ENCODE measurements around the gene ZNF784.

Gene ZNF784

GRCh38 chr19:55624109-55625003, at the start of gene ZNF784:
Gene ZNF784 (minus strand): TSS chr19:55624566. CDS start chr19:55624561, 5 bp downstream.
- peak within 1 kb of the TSS; percentile 60 for H3K27ac ChIP-seq (ENCODE audit: poor library complexity, severe bottlenecking)
- no peaks in the 10 kb centered on the region for H3K9me3 ChIP-seq (ENCODE audit: severe bottlenecking)
- H3K4me3 ChIP-seq (ENCODE audit: severe bottlenecking): peak within 1 kb of the TSS; percentile 41
- H3K27me3 ChIP-seq (ENCODE audit: insufficient read depth, poor library complexity, severe bottlenecking): no peaks in the 10 kb centered on the region
- no peaks in the 10 kb centered on the region for H3K36me3 ChIP-seq (ENCODE audit: low read depth)
- peak; percentile 68 for ATAC-seq (ENCODE audit: low read depth)
- no peak for TF ChIP-seq CTCF (IDR thresholded peaks at IDR 0.05; ENCODE audit: poor library complexity, severe bottlenecking)
- peaks cover 4% of the 10 kb centered on the region for H3K4me1 ChIP-seq (ENCODE audit: insufficient read depth, poor library complexity, severe bottlenecking)
- DNase-seq (ENCODE audit: low spot score): peak; percentile 87

GRCh38 chr19:55673889-55674288, 49.5 kb upstream of the ZNF784 start:
- H3K36me3 ChIP-seq (ENCODE audit: low read depth): peaks cover 77% of the 10 kb centered on the region
- H3K27ac ChIP-seq (ENCODE audit: poor library complexity, severe bottlenecking): peak overlapping the region; percentile 59

GRCh38 chr19:55673465-55673864, 49.1 kb upstream of the ZNF784 start:
- Histone ChIP-seq H3K4me3 (ENCODE audit: severe bottlenecking) (no peak overlapping the region), H3K27me3 (ENCODE audit: insufficient read depth, poor library complexity, severe bottlenecking) (no peaks in the 10 kb centered on the region), H3K36me3 (ENCODE audit: low read depth) (peaks cover 77% of the 10 kb centered on the region), H3K9me3 (ENCODE audit: severe bottlenecking) (no peaks in the 10 kb centered on the region), H3K27ac (ENCODE audit: poor library complexity, severe bottlenecking) (peak overlapping the region; percentile 59), H3K4me1 (ENCODE audit: insufficient read depth, poor library complexity, severe bottlenecking) (peaks cover 13% of the 10 kb centered on the region)
- DNase-seq (ENCODE audit: low spot score): no peak
- ATAC-seq (ENCODE audit: low read depth): no peak
- no peak for TF ChIP-seq CTCF (IDR thresholded peaks at IDR 0.05; ENCODE audit: poor library complexity, severe bottlenecking)

More at GRCh38 chr19:55673889-55674288, 49.5 kb upstream of the ZNF784 start:
- Histone ChIP-seq H3K4me3 (ENCODE audit: severe bottlenecking) (no peak overlapping the region), H3K27me3 (ENCODE audit: insufficient read depth, poor library complexity, severe bottlenecking) (no peaks in the 10 kb centered on the region), H3K4me1 (ENCODE audit: insufficient read depth, poor library complexity, severe bottlenecking) (peaks cover 13% of the 10 kb centered on the region), H3K9me3 (ENCODE audit: severe bottlenecking) (no peaks in the 10 kb centered on the region)
- no peak for ATAC-seq (ENCODE audit: low read depth)
- DNase-seq (ENCODE audit: low spot score): no peak
- no peak for TF ChIP-seq CTCF (IDR thresholded peaks at IDR 0.05; ENCODE audit: poor library complexity, severe bottlenecking)

- H3K4me1 ChIP-seq (ENCODE audit: insufficient read depth, poor library complexity, severe bottlenecking): peaks cover 13% of the 10 kb centered on the region
- H3K9me3 ChIP-seq (ENCODE audit: severe bottlenecking): no peaks in the 10 kb centered on the region
- H3K27ac ChIP-seq (ENCODE audit: poor library complexity, severe bottlenecking): no peak overlapping the region
- peaks cover 73% of the 10 kb centered on the region for H3K36me3 ChIP-seq (ENCODE audit: low read depth)
- no peaks in the 10 kb centered on the region for H3K27me3 ChIP-seq (ENCODE audit: insufficient read depth, poor library complexity, severe bottlenecking)
- DNase-seq (ENCODE audit: low spot score) (no peak), ATAC-seq (ENCODE audit: low read depth) (no peak)
- H3K4me3 ChIP-seq (ENCODE audit: severe bottlenecking): no peak overlapping the region
- no peak for TF ChIP-seq CTCF (IDR thresholded peaks at IDR 0.05; ENCODE audit: poor library complexity, severe bottlenecking)
Observed at GRCh38 chr19:55672418-55672817, 48.1 kb upstream of the ZNF784 start.

- Histone ChIP-seq H3K27ac (ENCODE audit: poor library complexity, severe bottlenecking) (no peak overlapping the region), H3K36me3 (ENCODE audit: low read depth) (peaks cover 73% of the 10 kb centered on the region), H3K27me3 (ENCODE audit: insufficient read depth, poor library complexity, severe bottlenecking) (no peaks in the 10 kb centered on the region), H3K4me1 (ENCODE audit: insufficient read depth, poor library complexity, severe bottlenecking) (peaks cover under 1% of the 10 kb centered on the region), H3K9me3 (ENCODE audit: severe bottlenecking) (no peaks in the 10 kb centered on the region), H3K4me3 (ENCODE audit: severe bottlenecking) (no peak overlapping the region)
- DNase-seq (ENCODE audit: low spot score) (no peak), ATAC-seq (ENCODE audit: low read depth) (no peak)
- TF ChIP-seq CTCF (IDR thresholded peaks at IDR 0.05; ENCODE audit: poor library complexity, severe bottlenecking): no peak
Observed at GRCh38 chr19:55671054-55671378, 46.6 kb upstream of the ZNF784 start.

All from RWPE2 (cell line).